HG03025 (cell line): ENCODE results near the gene PPM1M.

Experiments
- ATAC-seq: cut with Tn5 transposase; IDR thresholded peaks from one replicate; pipeline ENCODE4 v1.9.1; 2021; ENCODE audit warnings: mild to moderate bottlenecking, moderate library complexity; ENCODE audit not compliant: unreplicated experiment, low FRiP score

Gene PPM1M

GRCh38 chr3:52292247-52293065 is 46.9 kb downstream of the PPM1M start:
- no peak for ATAC-seq

GRCh38 chr3:52293491-52294319 is 48.1 kb downstream of the PPM1M start:
- ATAC-seq, result no peak

GRCh38 chr3:52294320-52295150 is 49.0 kb downstream of the PPM1M start:
- no peak for ATAC-seq

- no peak for ATAC-seq
Measured at GRCh38 chr3:52295671-52296208, 50.2 kb downstream of the PPM1M start.

GRCh38 chr3:52297242-52298148 is 51.9 kb downstream of the PPM1M start:
- ATAC-seq, result no peak

GRCh38 chr3:52298149-52299098 is 52.9 kb downstream of the PPM1M start:
- ATAC-seq, result no peak

GRCh38 chr3:52299247-52299878 is 53.8 kb downstream of the PPM1M start:
- no peak for ATAC-seq
